Common myeloid progenitor, CD34-positive (primary cell): ENCODE results near the gene ARHGDIA.

ENCODE experiments used
- CTCF ChIA-PET: fragments of 350-600 bp; sonication (Branson Sonifier 250); formaldehyde crosslinking; loops from one replicate; lab custom pipeline; 2021; ENCODE audit warnings: antibody characterized with exemption; lab: Charles Lee
- POLR2A ChIA-PET: fragments of 350-600 bp; sonication (Branson Sonifier 250); formaldehyde crosslinking; loops from one replicate; lab custom pipeline; 2021; ENCODE audit warnings: antibody characterized with exemption; lab: Charles Lee
- DNase-seq, 3 donors: peaks; one replicate each; pipeline versions ENCODE4 v3.0.0 to v3.0.0-alpha.2; 2013
- H3K27ac ChIP-seq, 2 experiments: 1 replicate in 1 of 2; 2 replicates in 1 of 2; pipeline ENCODE4 v1.7.0; 2013; ENCODE audit warnings: inconsistent platforms in 2 of 2, low read length in 2 of 2, mild to moderate bottlenecking in 2 of 2, low read depth in 1 of 2, moderate library complexity in 1 of 2; ENCODE audit not compliant: severe bottlenecking in 2 of 2, insufficient read depth in 1 of 2, poor library complexity in 1 of 2
- H3K27me3 ChIP-seq, 5 experiments: replicated peaks in 2 of 5; 1 replicate in 3 of 5; 2 replicates in 2 of 5; pipeline versions ENCODE4 v1.6.1 to v1.7.0; 2013; ENCODE audit warnings: low read length in 4 of 5, mild to moderate bottlenecking in 2 of 5, moderate library complexity in 2 of 5, inconsistent platforms in 1 of 5; ENCODE audit not compliant: insufficient read depth in 5 of 5, control insufficient read depth in 4 of 5
- H3K36me3 ChIP-seq, 4 experiments: 1 replicate in 2 of 4; 2 replicates in 2 of 4; pipeline versions ENCODE4 v1.6.1 to v1.7.0; 2013; ENCODE audit warnings: low read length in 3 of 4, control low read depth in 1 of 4, mild to moderate bottlenecking in 1 of 4; ENCODE audit not compliant: control insufficient read depth in 4 of 4, insufficient read depth in 4 of 4
- H3K4me1 ChIP-seq, 4 experiments: 1 replicate in 3 of 4; 2 replicates in 1 of 4; pipeline versions ENCODE4 v1.6.1 to v1.7.1; 2013; ENCODE audit warnings: low read length in 3 of 4, mild to moderate bottlenecking in 3 of 4, control low read depth in 1 of 4, inconsistent platforms in 1 of 4, moderate library complexity in 1 of 4; ENCODE audit not compliant: control insufficient read depth in 4 of 4, insufficient read depth in 4 of 4; ENCODE audit errors: control extremely low read depth in 1 of 4
- H3K4me3 ChIP-seq, 7 experiments: 1 replicate in 4 of 7; 2 replicates in 3 of 7; pipeline versions ENCODE4 v1.5.1 to v1.7.0; 2013; ENCODE audit warnings: mild to moderate bottlenecking in 7 of 7, low read length in 6 of 7, moderate library complexity in 6 of 7, inconsistent platforms in 2 of 7, low read depth in 2 of 7, control low read depth in 1 of 7; ENCODE audit not compliant: insufficient read depth in 4 of 7, control insufficient read depth in 1 of 7; ENCODE audit errors: extremely low read depth in 1 of 7
- H3K9me3 ChIP-seq, 5 experiments: 1 replicate in 4 of 5; 2 replicates in 1 of 5; pipeline versions ENCODE4 v1.6.1 to v1.7.1; 2013; ENCODE audit warnings: low read length in 4 of 5, mild to moderate bottlenecking in 2 of 5, inconsistent platforms in 1 of 5, low read depth in 1 of 5, moderate library complexity in 1 of 5; ENCODE audit not compliant: control insufficient read depth in 4 of 5, insufficient read depth in 2 of 5; ENCODE audit errors: control extremely low read depth in 1 of 5
- WGBS: methylation state at CpG from one replicate; pipeline ENCODE4 v1.1.5; 2013; ENCODE audit not compliant: insufficient coverage; 5-methylcytosine and 5-hydroxymethylcytosine counted together

ARHGDIA gene

DNA sequence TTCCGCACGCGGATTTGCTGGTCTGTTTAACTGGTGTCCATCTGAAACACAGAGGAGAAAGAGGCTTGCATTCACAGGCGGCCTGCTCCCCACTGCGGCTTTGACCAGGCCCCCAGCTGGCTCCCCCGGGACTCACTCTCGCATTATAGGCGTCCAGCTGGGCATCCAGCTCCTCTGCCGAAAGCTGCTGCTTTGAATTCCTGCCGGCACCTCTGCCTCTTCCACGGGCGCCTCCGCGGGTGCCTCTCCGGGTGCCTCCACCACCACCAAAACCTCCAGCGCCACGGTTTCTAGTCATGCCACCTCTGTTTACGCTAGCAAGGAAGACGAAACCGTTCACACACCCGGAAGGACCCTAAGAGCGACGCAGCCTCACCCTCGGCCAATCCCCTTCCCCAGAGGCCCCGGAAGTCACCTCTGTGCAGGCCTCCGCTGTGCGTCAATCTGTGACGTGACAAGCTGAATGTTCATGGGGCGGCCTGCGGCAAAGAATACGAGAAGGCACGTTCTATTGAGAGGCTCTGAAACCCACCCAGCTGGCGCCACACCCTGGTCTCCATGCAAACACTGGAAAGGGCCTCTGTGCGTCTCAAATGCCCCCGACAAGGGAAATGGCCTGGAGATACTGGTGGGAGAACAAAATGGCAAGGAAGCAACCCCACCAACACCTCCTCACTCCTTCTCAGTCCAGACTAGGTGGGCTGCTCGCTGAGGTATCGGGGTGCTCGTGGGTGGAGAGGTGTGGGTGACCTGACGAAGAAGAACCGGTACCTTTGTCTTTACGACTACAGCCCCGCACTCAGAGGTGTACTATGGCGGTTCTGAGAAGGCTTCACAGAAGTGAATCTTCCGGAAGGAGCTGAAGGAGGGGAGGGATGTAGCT is 17.2 kb upstream of the ARHGDIA start:
- POLR2A ChIA-PET, result no interaction called here
- H3K4me3 ChIP-seq, result no peak overlapping the region

DNA sequence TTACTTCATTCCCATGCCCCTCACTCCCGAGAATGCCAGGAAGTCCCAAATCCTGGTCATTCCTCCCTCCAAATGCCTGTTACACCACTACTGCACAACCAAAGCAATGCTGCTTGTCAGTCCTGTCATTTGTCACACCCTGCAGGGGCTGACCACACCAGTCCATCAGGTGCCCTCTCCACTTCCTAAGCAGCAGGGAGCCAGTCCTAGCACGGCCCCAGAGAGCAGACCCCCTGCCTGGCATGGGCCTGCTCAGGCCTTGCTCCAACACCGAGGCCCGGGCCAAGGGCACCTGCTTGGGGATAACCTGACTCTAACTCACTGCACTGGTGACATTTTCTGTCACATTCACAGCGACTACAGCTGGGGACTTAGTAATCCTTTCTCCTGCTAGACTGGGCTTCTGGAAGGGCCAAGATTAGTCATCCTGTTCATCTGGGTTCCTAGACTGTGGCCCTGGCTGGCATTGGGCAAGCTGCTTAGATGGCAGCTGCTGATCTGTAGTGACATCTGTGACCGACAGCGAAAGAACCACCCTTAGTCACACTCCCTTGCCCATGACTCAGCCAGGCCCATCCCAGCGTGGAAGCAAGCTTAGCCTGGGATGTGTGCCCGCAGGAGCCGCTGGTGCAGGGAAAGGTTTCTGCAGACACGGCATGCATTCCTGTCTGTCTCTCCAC is 14.9 kb upstream of the ARHGDIA start:
- POLR2A ChIA-PET, result no interaction called here
- H3K36me3 ChIP-seq, result peaks cover 8 to 72% (median 61%) of the 10 kb centered on the region in 4 experiments
- no peak overlapping the region for H3K4me3 ChIP-seq
- 96% methylated on average over 10 of the region's 11 CpGs for WGBS
- H3K27me3 ChIP-seq, result no peaks in the 10 kb centered on the region
- H3K27ac ChIP-seq, result no peak overlapping the region
- no peaks in the 10 kb centered on the region for H3K9me3 ChIP-seq
- peaks cover 7 to 14% (median 13%) of the 10 kb centered on the region in 4 experiments for H3K4me1 ChIP-seq
- CTCF ChIA-PET, result interaction anchor here (1.1 to 1.4 kb wide), 3 partner anchors 9 to 40 kb away, joined by 3 to 5 read pairs (median 3); no protein-coding TSS in a partner anchor
- no peak for DNase-seq

More for the DNA sequence above, 17.2 kb upstream of the ARHGDIA start:
- WGBS, result 97% methylated on average over 34 of the region's 44 CpGs
- peaks cover 7 to 21% (median 13%) of the 10 kb centered on the region in 4 experiments for H3K4me1 ChIP-seq
- no peak for DNase-seq
- CTCF ChIA-PET, result interaction anchor here (1.3 kb wide), 1 partner anchor 15 kb away, joined by 5 read pairs; no protein-coding TSS in a partner anchor
- H3K27me3 ChIP-seq, result no peaks in the 10 kb centered on the region
- H3K36me3 ChIP-seq, result peaks cover 5 to 66% (median 52%) of the 10 kb centered on the region in 4 experiments
- H3K9me3 ChIP-seq, result no peaks in the 10 kb centered on the region
- no peak overlapping the region for H3K27ac ChIP-seq

DNA sequence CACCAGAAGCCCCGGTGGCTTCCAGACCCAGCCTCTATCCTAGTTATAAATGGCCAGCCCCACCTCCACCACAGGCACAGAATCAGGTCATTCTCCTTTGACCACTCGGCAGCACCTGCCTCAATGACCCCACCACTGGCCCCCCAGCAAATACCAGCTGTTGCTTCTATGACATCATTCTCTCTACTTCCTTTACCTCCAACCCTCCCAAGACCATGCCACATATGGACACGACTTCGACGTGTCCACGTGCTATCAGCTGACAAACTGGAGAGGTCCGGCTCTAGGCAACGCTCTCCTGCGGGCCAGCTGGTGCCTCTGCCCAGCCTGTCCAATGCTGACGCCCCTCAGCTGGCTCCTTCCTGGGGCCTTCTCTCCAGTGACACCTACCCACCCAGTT is 14.3 kb upstream of the ARHGDIA start:
- peaks cover 10 to 75% (median 61%) of the 10 kb centered on the region in 4 experiments for H3K36me3 ChIP-seq
- H3K27me3 ChIP-seq, result no peaks in the 10 kb centered on the region
- no peak overlapping the region for H3K4me3 ChIP-seq
- ChIA-PET POLR2A (no interaction called here), CTCF (interaction anchor here (1.1 to 1.6 kb wide), 3 partner anchors 13 to 41 kb away, joined by 3 to 7 read pairs (median 5); no protein-coding TSS in a partner anchor)
- H3K4me1 ChIP-seq, result peaks cover 7 to 11% (median 10%) of the 10 kb centered on the region in 4 experiments
- no peak for DNase-seq
- 93% methylated on average over 10 of the region's 10 CpGs for WGBS
- H3K27ac ChIP-seq, result no peak overlapping the region
- H3K9me3 ChIP-seq, result no peaks in the 10 kb centered on the region

DNA sequence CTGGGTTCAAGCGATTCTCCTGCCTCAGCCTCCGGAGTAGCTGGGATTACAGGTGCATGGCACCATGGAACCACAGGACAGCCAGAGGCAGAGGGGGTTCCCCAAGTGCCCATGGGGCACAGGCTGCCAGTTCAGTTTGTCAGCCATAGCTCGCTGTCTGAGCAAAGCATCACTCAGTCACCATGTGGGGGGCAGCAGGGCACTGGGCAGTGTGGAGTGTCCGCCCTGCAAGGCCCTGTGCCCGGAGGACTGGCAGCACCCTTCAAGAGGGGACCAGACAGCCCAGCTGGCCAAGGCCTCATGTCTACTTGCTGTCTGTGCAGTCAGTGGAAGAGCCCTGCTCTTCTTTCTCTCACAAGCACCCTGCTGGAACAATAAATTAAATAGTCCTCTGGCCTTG is 13.8 kb upstream of the ARHGDIA start:
- WGBS, result 98% methylated on average over 4 of the region's 5 CpGs
- Histone ChIP-seq H3K27me3 (no peaks in the 10 kb centered on the region), H3K9me3 (no peaks in the 10 kb centered on the region), H3K36me3 (peaks cover 11 to 73% (median 61%) of the 10 kb centered on the region in 4 experiments), H3K27ac (no peak overlapping the region), H3K4me1 (peaks cover 2 to 6% (median 5%) of the 10 kb centered on the region in 4 experiments), H3K4me3 (no peak overlapping the region)
- CTCF ChIA-PET, result interaction anchor here (1.1 to 1.6 kb wide), 3 partner anchors 12 to 41 kb away, joined by 3 to 7 read pairs (median 5); no protein-coding TSS in a partner anchor
- POLR2A ChIA-PET, result no interaction called here
- DNase-seq, result no peak

DNA sequence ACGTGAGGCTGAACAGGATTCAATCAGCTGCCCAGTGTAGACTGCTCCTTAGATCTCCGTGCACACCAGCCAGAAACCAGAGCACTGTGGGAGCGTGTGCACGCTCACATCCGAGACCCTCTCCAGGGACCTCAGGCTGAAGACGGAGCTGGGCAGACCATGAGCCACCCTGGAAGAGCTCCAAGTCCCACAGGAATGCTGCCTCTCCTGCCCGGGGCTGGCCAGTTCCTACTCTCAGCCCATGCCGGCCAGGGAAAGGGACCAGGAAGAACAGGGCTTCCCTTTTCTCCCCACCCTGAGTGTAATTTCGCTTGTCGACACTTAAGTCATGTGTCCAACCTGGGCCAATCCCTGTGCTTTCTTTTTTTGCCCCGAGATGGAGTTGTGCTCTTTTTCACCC is 13.4 kb upstream of the ARHGDIA start:
- no peak overlapping the region for H3K4me3 ChIP-seq
- H3K27me3 ChIP-seq, result no peaks in the 10 kb centered on the region
- H3K4me1 ChIP-seq, result peaks cover 0 to 1% (median under 1%) of the 10 kb centered on the region in 4 experiments
- peaks cover 11 to 73% (median 61%) of the 10 kb centered on the region in 4 experiments for H3K36me3 ChIP-seq
- WGBS, result 85% methylated on average over 11 of the region's 11 CpGs
- ChIA-PET CTCF (interaction anchor here (1.4 to 1.6 kb wide), 2 partner anchors 12 to 15 kb away, joined by 5 to 7 read pairs; no protein-coding TSS in a partner anchor), POLR2A (no interaction called here)
- no peaks in the 10 kb centered on the region for H3K9me3 ChIP-seq
- no peak for DNase-seq
- no peak overlapping the region for H3K27ac ChIP-seq

DNA sequence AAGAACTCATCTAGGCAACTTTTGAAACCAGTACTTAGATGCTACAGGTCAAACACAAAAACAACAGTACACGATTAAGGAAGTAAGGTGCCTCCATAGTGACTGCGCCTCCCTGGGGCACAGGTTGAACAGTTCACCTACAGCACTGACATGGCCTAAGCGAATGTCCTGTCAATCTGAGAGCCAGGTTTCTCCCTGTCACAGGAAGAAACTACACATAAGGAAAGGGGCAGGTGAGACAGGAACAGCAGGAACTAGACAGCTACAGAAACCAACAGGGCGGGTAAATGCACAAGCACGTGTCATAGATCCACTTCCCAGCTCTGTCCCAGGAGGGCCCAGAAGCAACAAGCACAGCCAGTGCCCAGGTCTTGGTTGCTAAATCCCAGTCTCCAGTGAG is 8.0 kb upstream of the ARHGDIA start:
- CTCF ChIA-PET, result interaction anchor here (0.9 to 2.9 kb wide), 2 partner anchors 9 to 13 kb away, joined by 3 to 20 read pairs; partner anchors contain the start of gene ARHGDIA
- Histone ChIP-seq H3K4me1 (no peaks in the 10 kb centered on the region), H3K27ac (no peak overlapping the region)

More for the DNA sequence above, 8.0 kb upstream of the ARHGDIA start:
- POLR2A ChIA-PET, result interaction anchor here (1.2 to 1.4 kb wide), 2 partner anchors 10 to 13 kb away, joined by 4 to 5 read pairs; partner anchors contain the start of genes ALYREF and ANAPC11
- peaks cover 6 to 35% (median 25%) of the 10 kb centered on the region in 4 experiments for H3K36me3 ChIP-seq
- no peaks in the 10 kb centered on the region for H3K27me3 ChIP-seq
- 97% methylated on average over 4 of the region's 5 CpGs for WGBS
- no peak overlapping the region for H3K4me3 ChIP-seq
- no peaks in the 10 kb centered on the region for H3K9me3 ChIP-seq
- no peak for DNase-seq
